CD14-positive monocyte (primary cell): ENCODE results near the gene MRTFB. TPM values are rescaled to one million over a fixed set of nuclear protein-coding genes. Genes with fewer than 3 reads are reported as not detected.

ENCODE experiments used
- DNase-seq, 3 donors: peaks; one replicate each; pipeline ENCODE4 v3.0.0-alpha.2; 2011 to 2022
- H2AFZ ChIP-seq: 2 replicates; pipeline ENCODE4 v1.6.0; 2012; ENCODE audit warnings: mild to moderate bottlenecking, low read depth, low read length, inconsistent platforms; ENCODE audit not compliant: insufficient read depth, poor library complexity, severe bottlenecking
- H3K27ac ChIP-seq, 2 donors: 1 replicate in 1 of 2; 2 replicates in 1 of 2; pipeline ENCODE4 v1.5.1; 2012 to 2013; ENCODE audit warnings: low read length in 2 of 2, control low read depth in 1 of 2, inconsistent platforms in 1 of 2, low read depth in 1 of 2, mild to moderate bottlenecking in 1 of 2
- H3K27me3 ChIP-seq, 2 donors: one replicate each; pipeline versions ENCODE4 v1.6.0 to v1.6.1; 2011 to 2013; ENCODE audit warnings: low read length in 2 of 2; ENCODE audit not compliant: control insufficient read depth in 2 of 2, insufficient read depth in 2 of 2
- H3K36me3 ChIP-seq, 2 donors: replicated peaks in 1 of 2; 1 replicate in 1 of 2; 2 replicates in 1 of 2; pipeline versions ENCODE4 v1.5.1 to v1.6.1; 2012 to 2013; ENCODE audit warnings: low read length in 2 of 2, control low read depth in 1 of 2, inconsistent platforms in 1 of 2, mild to moderate bottlenecking in 1 of 2; ENCODE audit not compliant: insufficient read depth in 2 of 2, control insufficient read depth in 1 of 2
- H3K4me1 ChIP-seq, 2 donors: 1 replicate in 1 of 2; 2 replicates in 1 of 2; pipeline versions ENCODE4 v1.5.1 to v1.6.1; 2012 to 2013; ENCODE audit warnings: low read length in 2 of 2, control low read depth in 1 of 2, inconsistent platforms in 1 of 2, mild to moderate bottlenecking in 1 of 2, moderate library complexity in 1 of 2; ENCODE audit not compliant: insufficient read depth in 2 of 2, control insufficient read depth in 1 of 2
- H3K4me2 ChIP-seq: replicated peaks from 2 replicates; pipeline ENCODE3; 2012; ENCODE audit warnings: low read length, moderate library complexity, mild to moderate bottlenecking; ENCODE audit not compliant: poor library complexity, severe bottlenecking; ENCODE audit errors: extremely low read depth
- H3K4me3 ChIP-seq, 3 experiments: fragments of 200-600 bp in 1 of 3; sonication (generic) in 1 of 3; replicated peaks in 1 of 3; 1 replicate in 2 of 3; 2 replicates in 1 of 3; pipeline ENCODE4 v1.5.1; 2011 to 2013; ENCODE audit warnings: low read length in 3 of 3, mild to moderate bottlenecking in 3 of 3, control low read depth in 2 of 3, low read depth in 2 of 3, inconsistent platforms in 1 of 3, moderate library complexity in 1 of 3
- H3K79me2 ChIP-seq: 2 replicates; pipeline ENCODE4 v1.6.0; 2012; ENCODE audit warnings: mild to moderate bottlenecking, control low read depth, inconsistent platforms, low read length, moderate library complexity; ENCODE audit not compliant: insufficient read depth
- H3K9ac ChIP-seq: 2 replicates; pipeline ENCODE4 v1.6.0; 2017; ENCODE audit warnings: low read length, mild to moderate bottlenecking; ENCODE audit not compliant: insufficient read depth, poor library complexity, severe bottlenecking
- H3K9me3 ChIP-seq, 2 donors: replicated peaks in 1 of 2; 1 replicate in 1 of 2; 2 replicates in 1 of 2; pipeline versions ENCODE4 v1.5.1 to v1.6.1; 2012 to 2013; ENCODE audit warnings: low read length in 2 of 2, control low read depth in 1 of 2; ENCODE audit not compliant: control insufficient read depth in 1 of 2, insufficient read depth in 1 of 2
- H4K20me1 ChIP-seq: 2 replicates; pipeline ENCODE4 v1.6.0; 2012; ENCODE audit warnings: mild to moderate bottlenecking, low read length, control low read depth, moderate library complexity; ENCODE audit not compliant: insufficient read depth
- H3K27ac Mint-ChIP-seq, 7 donors: one replicate each; pipeline ENCODE4 v1.8.0; 2020; ENCODE audit warnings: mild to moderate bottlenecking in 7 of 7, mixed read lengths in 7 of 7, moderate library complexity in 6 of 7, inconsistent platforms in 2 of 7
- H3K27me3 Mint-ChIP-seq, 3 donors: one replicate each; pipeline ENCODE4 v1.8.0; 2021 to 2022; ENCODE audit warnings: low read depth in 3 of 3, mild to moderate bottlenecking in 3 of 3, mixed read lengths in 3 of 3, moderate library complexity in 3 of 3, inconsistent platforms in 1 of 3
- H3K36me3 Mint-ChIP-seq, 2 donors: one replicate each; pipeline ENCODE4 v1.8.0; 2020; ENCODE audit warnings: mixed read lengths in 2 of 2, inconsistent platforms in 1 of 2, mild to moderate bottlenecking in 1 of 2
- H3K4me1 Mint-ChIP-seq: one replicate; pipeline ENCODE4 v1.8.0; 2020; ENCODE audit warnings: mild to moderate bottlenecking, mixed read lengths
- H3K4me3 Mint-ChIP-seq, 2 donors: one replicate each; pipeline ENCODE4 v1.8.0; 2020; ENCODE audit warnings: mild to moderate bottlenecking in 2 of 2, mixed read lengths in 2 of 2, moderate library complexity in 1 of 2
- H3K9me3 Mint-ChIP-seq, 7 donors: one replicate each; pipeline ENCODE4 v1.8.0; 2020 to 2022; ENCODE audit warnings: mixed read lengths in 7 of 7, mild to moderate bottlenecking in 6 of 7, moderate library complexity in 6 of 7, inconsistent platforms in 2 of 7
- CTCF ChIP-seq: fragments of 200-600 bp; IDR thresholded peaks from one replicate; pipeline ENCODE4 v1.8.0; 2022; ENCODE audit warnings: antibody characterized with exemption, mild to moderate bottlenecking
- WGBS: methylation state at CpG from one replicate; pipeline ENCODE4 v1.1.5; 2013; ENCODE audit warnings: missing lambda C conversion rate; ENCODE audit not compliant: insufficient coverage; 5-methylcytosine and 5-hydroxymethylcytosine counted together
- intact Hi-C, 2 donors: fragments of 100-400 bp; cut with micrococcal nuclease; formaldehyde crosslinking; loops; one replicate each; pipeline versions ENCODE4 v1.15.0 to v1.15.1; 2023
- polyA plus RNA-seq, 3 donors: library from polyadenylated mRNA; depleted of rRNA in 1 of 3; unstranded in 2 of 3; stranded (reverse) in 1 of 3; fragments of 300-500 nt in 2 of 3; fragments of >200 nt in 1 of 3; fragmentation: Illumina TruSeq in 2 of 3; gene quantifications; 1 replicate in 2 of 3; 2 replicates in 1 of 3; pipeline ENCODE4 v1.2.3, GENCODE V29; 2012 to 2021

MRTFB gene
- polyA plus RNA-seq, 3 donors: 0.69 to 1.4 (median 0.87) TPM

- no peak overlapping the region for H3K27ac Mint-ChIP-seq
- WGBS: no CpG with 5 or more reads among the region's 2 CpGs
- H3K4me1 ChIP-seq: no peaks in the 10 kb centered on the region
- H3K4me2 ChIP-seq: no peak overlapping the region
- H4K20me1 ChIP-seq: no peaks in the 10 kb centered on the region
- no peaks in the 10 kb centered on the region for H3K27me3 Mint-ChIP-seq
- H3K4me1 Mint-ChIP-seq: no peaks in the 10 kb centered on the region
- H3K27ac ChIP-seq: no peak overlapping the region
- intact Hi-C loops: no loop called here
- no peaks in the 10 kb centered on the region for H3K79me2 ChIP-seq
- no peak overlapping the region for H3K4me3 ChIP-seq
- H3K9ac ChIP-seq: no peak overlapping the region
- no peak for DNase-seq
- no peaks in the 10 kb centered on the region for H3K9me3 ChIP-seq
- H3K4me3 Mint-ChIP-seq: no peak overlapping the region
- no peak for TF ChIP-seq CTCF
- H3K9me3 Mint-ChIP-seq: no peaks in the 10 kb centered on the region
- H3K36me3 Mint-ChIP-seq: no peaks in the 10 kb centered on the region
- H2AFZ ChIP-seq: no peak overlapping the region
- H3K27me3 ChIP-seq: no peaks in the 10 kb centered on the region
- H3K36me3 ChIP-seq: no peaks in the 10 kb centered on the region
Measured at GRCh38 chr16:14151256-14152030, 80.3 kb downstream of the MRTFB start.

DNA sequence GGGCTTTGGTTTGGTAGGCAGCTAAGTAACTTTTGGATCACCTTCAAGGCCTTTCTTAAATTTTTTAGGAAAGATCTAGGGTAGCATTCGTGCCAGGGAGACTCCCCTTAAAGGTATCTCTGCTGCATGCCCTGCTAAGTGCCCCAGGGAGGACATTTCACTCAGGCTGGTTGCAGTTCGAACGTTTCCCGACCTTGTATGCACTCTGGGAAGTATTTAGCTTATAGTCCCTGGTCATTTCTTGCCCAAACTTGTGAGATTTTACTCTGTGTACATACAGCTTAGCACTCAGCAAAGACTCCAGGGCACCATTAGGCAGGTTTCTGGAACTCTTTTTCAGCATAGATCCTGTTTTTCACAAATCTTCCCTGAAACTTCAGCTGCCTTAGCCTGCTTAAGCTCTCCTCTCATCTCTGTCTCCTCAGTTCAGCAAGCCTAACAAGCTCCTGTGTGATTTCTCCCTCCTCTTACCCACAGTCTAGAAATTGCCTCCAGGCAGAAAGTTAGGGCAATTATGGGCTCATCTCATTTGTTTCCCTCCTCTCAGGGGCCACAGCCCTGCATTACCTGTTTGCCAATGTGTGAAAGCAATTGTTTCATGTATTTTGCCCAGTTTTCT, 84.6 kb downstream of the MRTFB start:
- H4K20me1 ChIP-seq: no peaks in the 10 kb centered on the region
- no peak overlapping the region for H3K27ac ChIP-seq
- no peaks in the 10 kb centered on the region for H3K4me1 Mint-ChIP-seq
- H3K4me1 ChIP-seq: no peaks in the 10 kb centered on the region
- no peak overlapping the region for H3K4me3 ChIP-seq
- no peaks in the 10 kb centered on the region for H3K79me2 ChIP-seq
- no peak overlapping the region for H3K4me2 ChIP-seq
- H3K9me3 ChIP-seq: no peaks in the 10 kb centered on the region
- DNase-seq: no peak
- no peak overlapping the region for H3K9ac ChIP-seq
- no peaks in the 10 kb centered on the region for H3K36me3 ChIP-seq
- H2AFZ ChIP-seq: no peak overlapping the region
- H3K27me3 Mint-ChIP-seq: no peaks in the 10 kb centered on the region
- H3K9me3 Mint-ChIP-seq: no peaks in the 10 kb centered on the region
- TF ChIP-seq CTCF: no peak
- H3K4me3 Mint-ChIP-seq: no peak overlapping the region
- no peaks in the 10 kb centered on the region for H3K36me3 Mint-ChIP-seq
- no peaks in the 10 kb centered on the region for H3K27me3 ChIP-seq
- WGBS: 100% methylated on average over 2 of the region's 4 CpGs
- no peak overlapping the region for H3K27ac Mint-ChIP-seq
- intact Hi-C loops: no loop called here
